Subcutaneous adipose tissue (tissue), 4 donors: ENCODE data around the gene DYNC2LI1. TPM values are rescaled to one million over a fixed set of nuclear protein-coding genes. Genes with fewer than 3 reads are reported as not detected.

Source experiments
- total RNA-seq, 4 donors: library from RNA; depleted of rRNA; stranded (reverse); fragments of >200 nt; gene quantifications; one replicate each; pipeline ENCODE4 v1.1.0, GENCODE V29; 2016
- TF ChIP-seq, protein P1 (sequence below): fragments of 450-650 bp; IDR thresholded peaks from one replicate; pipeline ENCODE4 v1.5.1; 2016; ENCODE audit warnings: low read depth, mild to moderate bottlenecking, control low read depth, antibody characterized with exemption, moderate library complexity

The DYNC2LI1 gene
- total RNA-seq, 4 donors from 2014 or later = 32.0 to 41.4 (median 34.5) TPM

DNA sequence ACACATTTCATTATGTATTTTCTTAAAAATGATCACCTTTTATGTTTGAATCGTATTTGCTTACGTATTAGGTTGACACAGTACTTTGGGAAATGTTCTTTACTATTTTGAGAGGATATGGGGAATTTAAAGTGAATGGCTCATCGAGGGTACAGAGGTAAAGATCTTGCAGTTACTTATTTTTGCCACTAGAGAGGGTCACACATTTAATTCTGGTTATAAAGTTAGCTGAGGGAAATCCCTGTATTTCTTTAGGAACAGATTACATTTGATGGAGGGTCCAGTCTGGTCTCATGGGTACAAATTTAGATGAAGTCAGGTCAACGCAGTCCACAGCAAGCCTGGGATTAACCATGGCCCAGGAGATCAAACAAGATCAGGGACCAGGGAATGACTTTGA, 24.5 kb downstream of the DYNC2LI1 start:
- TF ChIP-seq, protein P1, sequence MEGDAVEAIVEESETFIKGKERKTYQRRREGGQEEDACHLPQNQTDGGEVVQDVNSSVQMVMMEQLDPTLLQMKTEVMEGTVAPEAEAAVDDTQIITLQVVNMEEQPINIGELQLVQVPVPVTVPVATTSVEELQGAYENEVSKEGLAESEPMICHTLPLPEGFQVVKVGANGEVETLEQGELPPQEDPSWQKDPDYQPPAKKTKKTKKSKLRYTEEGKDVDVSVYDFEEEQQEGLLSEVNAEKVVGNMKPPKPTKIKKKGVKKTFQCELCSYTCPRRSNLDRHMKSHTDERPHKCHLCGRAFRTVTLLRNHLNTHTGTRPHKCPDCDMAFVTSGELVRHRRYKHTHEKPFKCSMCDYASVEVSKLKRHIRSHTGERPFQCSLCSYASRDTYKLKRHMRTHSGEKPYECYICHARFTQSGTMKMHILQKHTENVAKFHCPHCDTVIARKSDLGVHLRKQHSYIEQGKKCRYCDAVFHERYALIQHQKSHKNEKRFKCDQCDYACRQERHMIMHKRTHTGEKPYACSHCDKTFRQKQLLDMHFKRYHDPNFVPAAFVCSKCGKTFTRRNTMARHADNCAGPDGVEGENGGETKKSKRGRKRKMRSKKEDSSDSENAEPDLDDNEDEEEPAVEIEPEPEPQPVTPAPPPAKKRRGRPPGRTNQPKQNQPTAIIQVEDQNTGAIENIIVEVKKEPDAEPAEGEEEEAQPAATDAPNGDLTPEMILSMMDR = no peak

DNA sequence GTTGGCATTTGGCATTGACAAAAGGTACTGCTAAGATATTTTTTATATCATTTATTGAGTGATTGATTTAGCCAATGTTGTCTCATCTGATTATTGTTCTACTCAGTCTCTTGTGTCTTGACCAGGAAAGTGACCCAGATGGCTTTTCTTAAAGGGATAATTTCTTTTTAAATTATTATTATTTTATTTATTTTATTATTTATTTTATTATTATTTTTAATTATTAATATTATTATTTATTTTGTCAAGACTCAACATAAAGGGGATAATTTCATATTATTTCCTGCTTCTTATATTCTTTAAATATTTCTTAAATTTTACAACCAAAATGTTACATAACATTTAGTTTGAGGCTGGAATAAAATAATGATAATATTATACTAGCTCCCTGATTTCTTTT, 27.1 kb downstream of the DYNC2LI1 start:
- TF ChIP-seq, protein P1 = no peak

DNA sequence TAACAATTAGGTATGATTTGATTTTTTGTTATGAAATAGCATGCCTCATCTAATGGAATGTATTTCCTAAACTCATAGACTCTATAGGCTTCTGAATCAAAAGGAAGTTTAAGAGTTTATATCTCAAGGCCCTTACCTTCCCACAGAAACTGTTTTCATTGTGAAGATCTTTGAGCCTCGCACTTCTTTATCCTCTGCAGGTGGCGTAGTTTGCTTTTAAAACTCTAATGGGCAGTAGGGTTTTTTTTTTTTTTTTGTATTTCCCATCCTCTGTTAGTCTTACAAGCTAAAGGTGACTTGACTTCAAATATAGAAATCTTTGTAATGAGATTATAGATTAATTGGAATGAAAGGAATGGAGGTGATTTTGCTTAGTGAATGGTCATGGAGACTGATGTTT, 28.3 kb downstream of the DYNC2LI1 start:
- TF ChIP-seq, protein P1 = no peak

DNA sequence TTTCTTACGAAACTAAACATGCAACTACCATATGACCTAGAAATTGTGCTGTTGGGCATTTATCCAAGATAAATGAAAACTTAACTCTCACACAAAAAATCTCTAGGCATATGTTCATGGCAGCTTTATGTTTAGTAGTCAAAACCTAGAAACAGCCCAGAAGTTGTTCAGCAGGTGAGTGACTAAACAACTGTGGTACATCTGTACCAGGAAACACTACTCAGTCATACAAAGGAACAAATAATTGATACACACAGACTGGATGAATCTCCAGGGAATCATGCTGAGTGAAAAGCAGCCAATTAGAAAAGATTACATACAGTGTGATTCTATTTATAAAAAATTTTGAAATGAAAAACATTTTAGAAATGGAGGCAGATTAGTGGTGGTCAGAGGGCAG, 29.3 kb downstream of the DYNC2LI1 start:
- TF ChIP-seq, protein P1 = no peak

GRCh38 chr2:43806719-43807031, 32.8 kb downstream of the DYNC2LI1 start:
- TF ChIP-seq, protein P1 = no peak

- TF ChIP-seq, protein P1 = no peak
Observed at GRCh38 chr2:43810452-43810851, 36.6 kb downstream of the DYNC2LI1 start.

DNA sequence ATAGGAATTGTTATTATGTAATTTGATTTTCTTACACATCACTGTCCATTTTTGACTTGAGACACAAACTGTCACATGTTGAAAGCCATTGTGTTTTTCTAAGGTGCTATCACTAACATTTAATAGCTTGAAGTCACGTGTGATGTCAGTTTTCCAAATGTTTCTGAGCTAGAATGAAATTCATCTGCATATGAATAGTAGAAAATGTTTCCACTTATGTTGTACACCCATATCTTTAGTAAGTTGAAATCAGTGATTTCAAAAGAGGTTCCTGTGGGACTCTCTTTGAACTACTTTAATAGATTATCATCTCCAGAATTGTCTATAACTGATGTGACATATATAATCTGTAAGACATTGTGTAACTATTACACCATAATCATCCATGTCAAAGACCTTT, 37.0 kb downstream of the DYNC2LI1 start:
- TF ChIP-seq, protein P1 = no peak

GRCh38 chr2:43812006-43812405, 38.2 kb downstream of the DYNC2LI1 start:
- TF ChIP-seq, protein P1 = no peak
